Subcutaneous abdominal adipose tissue (tissue), 5 donors: ENCODE results near the gene KIDINS220.

Experiments
- H3K27ac ChIP-seq: one replicate; pipeline ENCODE4 v1.7.0; 2013; ENCODE audit warnings: low read depth, mild to moderate bottlenecking, inconsistent platforms, low read length, moderate library complexity
- H3K27me3 ChIP-seq, 5 donors: one replicate each; pipeline ENCODE4 v1.7.0; 2013; ENCODE audit warnings: low read length in 5 of 5, inconsistent platforms in 1 of 5; ENCODE audit not compliant: control insufficient read depth in 5 of 5, insufficient read depth in 4 of 5
- H3K36me3 ChIP-seq, 5 donors: one replicate each; pipeline ENCODE4 v1.7.0; 2013; ENCODE audit warnings: low read length in 5 of 5; ENCODE audit not compliant: control insufficient read depth in 5 of 5, insufficient read depth in 5 of 5
- H3K4me1 ChIP-seq, 5 donors: one replicate each; pipeline ENCODE4 v1.7.0; 2013; ENCODE audit warnings: low read length in 5 of 5, mild to moderate bottlenecking in 3 of 5, moderate library complexity in 1 of 5; ENCODE audit not compliant: control insufficient read depth in 5 of 5, insufficient read depth in 5 of 5
- H3K4me3 ChIP-seq, 5 donors: one replicate each; pipeline ENCODE4 v1.7.0; 2013; ENCODE audit warnings: low read length in 5 of 5, low read depth in 1 of 5
- H3K9ac ChIP-seq, 5 donors: one replicate each; pipeline ENCODE4 v1.7.0; 2013; ENCODE audit warnings: low read length in 5 of 5, mild to moderate bottlenecking in 4 of 5, moderate library complexity in 3 of 5
- H3K9me3 ChIP-seq, 5 donors: one replicate each; pipeline ENCODE4 v1.7.0; 2013; ENCODE audit warnings: low read length in 5 of 5; ENCODE audit not compliant: control insufficient read depth in 5 of 5
- donor health status: healthy.
- donor health status: healthy.
- donor health status: healthy.
- donor health status: healthy.
- donor health status: healthy.

Gene KIDINS220

DNA sequence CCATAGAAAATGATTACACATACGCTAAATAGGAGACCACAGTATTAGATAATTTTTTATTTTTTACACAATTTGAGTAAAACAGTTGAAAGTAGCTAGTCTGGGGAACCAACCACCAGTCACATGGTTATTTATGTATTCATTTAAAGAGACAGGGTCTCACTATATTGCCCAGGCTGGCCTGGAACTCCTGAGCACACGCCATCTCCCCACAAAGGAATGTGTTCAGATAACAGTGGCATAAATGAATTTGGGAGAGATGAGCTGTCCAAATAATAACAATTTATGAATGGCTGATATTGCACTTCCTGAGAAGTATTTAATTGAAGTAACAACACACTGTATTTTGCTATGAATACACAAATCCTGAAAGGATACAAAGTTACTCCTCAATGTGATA, 39.7 kb downstream of the KIDINS220 start:
- Histone ChIP-seq H3K4me3 (no peak overlapping the region), H3K4me1 (peaks cover 0 to 7% (median 0%) of the 10 kb centered on the region in 5 donors), H3K27me3 (no peaks in the 10 kb centered on the region), H3K9me3 (no peaks in the 10 kb centered on the region), H3K36me3 (peaks cover 41 to 85% (median 62%) of the 10 kb centered on the region in 5 donors), H3K27ac (no peak overlapping the region), H3K9ac (no peak overlapping the region)

DNA sequence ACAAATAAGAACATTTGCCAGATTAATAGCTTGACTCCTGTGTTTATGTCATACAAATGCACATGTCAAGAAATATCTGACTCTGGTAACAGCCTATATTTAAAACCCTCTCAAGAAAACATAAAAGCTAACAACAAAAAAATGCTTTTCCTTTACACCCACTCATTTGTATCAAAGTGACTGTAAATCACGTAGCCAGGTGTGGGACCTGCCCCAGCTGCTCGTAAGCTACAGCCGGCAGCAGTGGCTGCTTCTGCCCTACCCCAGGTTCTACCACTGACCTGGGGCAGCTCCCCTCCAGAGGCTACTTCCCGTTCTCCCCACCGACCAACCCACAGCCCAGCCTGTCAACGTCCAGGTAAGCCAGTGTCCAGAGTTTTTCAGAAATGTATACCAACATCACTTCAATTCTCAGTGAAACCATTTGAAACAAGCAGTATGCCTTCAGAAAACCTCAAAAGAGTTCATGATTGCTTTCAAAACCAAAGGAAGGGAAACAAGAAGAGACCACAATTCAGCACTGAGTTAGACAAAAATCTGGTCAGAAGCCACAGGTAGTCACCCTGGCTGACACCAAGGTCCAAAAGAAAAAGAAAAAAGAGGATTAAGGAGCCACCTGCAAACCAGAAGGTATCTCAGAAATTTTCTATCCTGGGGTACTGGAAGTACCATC, 40.4 kb downstream of the KIDINS220 start:
- no peaks in the 10 kb centered on the region for H3K27me3 ChIP-seq
- H3K9ac ChIP-seq: no peak overlapping the region
- H3K9me3 ChIP-seq: no peaks in the 10 kb centered on the region
- H3K4me3 ChIP-seq: no peak overlapping the region
- H3K27ac ChIP-seq: no peak overlapping the region
- H3K36me3 ChIP-seq: peaks cover 39 to 78% (median 56%) of the 10 kb centered on the region in 5 donors
- H3K4me1 ChIP-seq: peaks cover 0 to 7% (median 0%) of the 10 kb centered on the region in 5 donors

DNA sequence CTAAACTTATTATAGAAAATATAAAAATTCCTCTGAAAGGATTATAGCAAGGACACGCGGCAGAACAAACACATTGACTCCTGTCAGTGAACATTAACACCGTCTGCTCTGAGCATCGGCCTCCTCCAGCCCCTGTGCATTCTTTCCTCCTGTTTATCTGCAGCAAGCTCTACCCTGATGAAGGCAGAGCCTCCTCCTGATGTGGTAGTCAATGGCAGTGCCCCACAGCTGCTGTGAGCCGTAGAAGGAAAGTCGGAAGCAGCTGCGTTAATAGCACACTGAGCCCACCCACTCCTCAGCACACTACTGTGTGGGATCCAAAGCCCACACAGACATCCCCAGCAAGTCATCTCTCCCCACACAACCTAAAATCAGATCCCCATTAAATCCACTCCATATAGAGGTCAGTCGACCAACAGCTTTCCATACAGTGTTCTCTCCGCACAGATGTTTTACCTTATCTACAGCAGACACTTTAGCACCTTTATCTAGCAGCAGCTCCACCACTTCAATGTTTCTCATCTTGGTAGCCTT, 41.0 kb downstream of the KIDINS220 start:
- Histone ChIP-seq H3K36me3 (peaks cover 35 to 72% (median 49%) of the 10 kb centered on the region in 5 donors), H3K4me3 (no peak overlapping the region), H3K9me3 (no peaks in the 10 kb centered on the region), H3K27me3 (no peaks in the 10 kb centered on the region), H3K27ac (no peak overlapping the region), H3K4me1 (peaks cover 0 to 7% (median 0%) of the 10 kb centered on the region in 5 donors), H3K9ac (no peak overlapping the region)

DNA sequence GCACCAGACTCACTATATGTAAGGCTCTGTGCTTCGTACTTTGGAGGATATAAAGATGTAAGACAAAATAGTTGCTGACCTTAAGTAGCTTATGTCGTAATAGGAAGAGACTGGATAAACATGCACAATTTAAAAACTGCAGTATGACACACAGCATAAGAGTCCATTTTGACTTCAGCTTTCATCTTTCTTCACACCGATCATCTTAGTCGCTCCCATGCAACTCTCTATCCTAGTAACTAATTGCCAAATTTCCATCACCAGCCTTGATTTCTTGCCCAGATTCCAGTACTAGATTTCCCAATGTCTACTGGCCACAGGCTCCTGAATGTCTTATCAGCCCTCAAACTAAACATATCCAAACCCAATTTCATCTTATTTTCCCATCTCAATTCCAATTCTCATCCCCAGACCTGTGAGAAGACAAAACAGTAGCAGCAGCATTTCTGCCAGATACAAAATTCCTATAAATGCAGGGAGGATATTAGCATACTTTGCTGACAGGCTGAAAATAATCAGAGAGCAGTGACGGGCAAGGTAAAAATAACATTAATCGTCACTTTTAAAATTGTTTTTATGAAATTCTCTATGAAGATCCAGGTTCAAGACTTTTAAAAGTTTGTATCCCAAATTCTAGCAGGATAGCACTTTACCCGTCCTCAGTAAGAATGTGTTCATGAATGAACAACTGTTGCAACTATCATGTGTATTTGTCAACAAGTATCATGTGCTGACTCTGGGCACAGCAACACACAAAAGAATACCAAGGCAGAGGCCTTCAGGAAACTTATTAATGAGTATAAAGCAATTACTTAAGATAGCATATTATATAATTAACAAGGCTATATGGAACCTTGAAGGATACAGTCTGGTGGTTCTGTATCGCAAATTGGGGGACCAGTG, 42.2 kb downstream of the KIDINS220 start:
- Histone ChIP-seq H3K9ac (no peak overlapping the region), H3K4me3 (no peak overlapping the region), H3K27me3 (no peaks in the 10 kb centered on the region), H3K4me1 (peaks cover 0 to 7% (median 0%) of the 10 kb centered on the region in 5 donors), H3K36me3 (peaks cover 36 to 72% (median 53%) of the 10 kb centered on the region in 5 donors), H3K27ac (no peak overlapping the region), H3K9me3 (no peaks in the 10 kb centered on the region)

DNA sequence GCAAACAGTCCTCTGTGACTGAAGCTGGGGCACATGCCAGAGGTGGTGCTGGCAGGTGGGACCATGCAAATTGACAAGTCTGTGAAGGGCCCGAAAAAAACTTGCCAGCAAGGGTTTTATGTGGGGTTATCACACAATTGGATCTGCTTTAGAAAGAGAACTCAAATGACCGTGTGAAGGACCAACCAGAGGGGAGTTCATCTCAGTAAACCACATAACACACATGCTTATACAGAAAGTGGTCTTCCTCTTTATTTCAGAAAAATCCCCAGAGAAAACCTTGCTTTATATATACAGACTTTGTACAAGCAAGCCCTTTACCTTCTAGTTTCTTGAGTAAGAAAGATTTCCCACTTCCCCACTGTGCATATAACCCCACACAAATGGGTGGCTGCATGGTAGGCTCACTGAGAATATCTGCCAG, 46.7 kb downstream of the KIDINS220 start:
- Histone ChIP-seq H3K27ac (no peak overlapping the region), H3K4me1 (peaks cover 0 to 7% (median 0%) of the 10 kb centered on the region in 5 donors), H3K9ac (no peak overlapping the region), H3K36me3 (peaks cover 24 to 65% (median 47%) of the 10 kb centered on the region in 5 donors), H3K27me3 (no peaks in the 10 kb centered on the region), H3K9me3 (no peaks in the 10 kb centered on the region), H3K4me3 (no peak overlapping the region)

DNA sequence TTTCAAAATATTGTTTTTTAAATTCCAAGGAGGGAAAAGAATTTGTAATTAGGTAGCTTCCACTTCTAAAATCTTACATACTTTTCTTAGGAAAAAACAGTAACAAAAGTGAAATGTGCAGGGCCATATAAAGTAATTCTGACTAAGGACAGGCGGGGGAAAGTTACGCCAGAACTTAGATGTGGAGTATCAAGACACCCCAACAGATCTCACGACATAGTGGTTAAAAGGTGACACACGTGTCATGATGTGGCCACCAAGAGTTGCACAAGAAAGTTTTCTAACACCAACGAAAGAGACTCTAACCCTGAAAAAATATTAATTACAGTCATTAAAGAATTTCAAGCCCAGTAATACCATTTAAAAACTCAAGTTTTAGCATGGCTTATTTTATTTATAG, 51.0 kb downstream of the KIDINS220 start:
- H3K4me3 ChIP-seq: no peak overlapping the region

DNA sequence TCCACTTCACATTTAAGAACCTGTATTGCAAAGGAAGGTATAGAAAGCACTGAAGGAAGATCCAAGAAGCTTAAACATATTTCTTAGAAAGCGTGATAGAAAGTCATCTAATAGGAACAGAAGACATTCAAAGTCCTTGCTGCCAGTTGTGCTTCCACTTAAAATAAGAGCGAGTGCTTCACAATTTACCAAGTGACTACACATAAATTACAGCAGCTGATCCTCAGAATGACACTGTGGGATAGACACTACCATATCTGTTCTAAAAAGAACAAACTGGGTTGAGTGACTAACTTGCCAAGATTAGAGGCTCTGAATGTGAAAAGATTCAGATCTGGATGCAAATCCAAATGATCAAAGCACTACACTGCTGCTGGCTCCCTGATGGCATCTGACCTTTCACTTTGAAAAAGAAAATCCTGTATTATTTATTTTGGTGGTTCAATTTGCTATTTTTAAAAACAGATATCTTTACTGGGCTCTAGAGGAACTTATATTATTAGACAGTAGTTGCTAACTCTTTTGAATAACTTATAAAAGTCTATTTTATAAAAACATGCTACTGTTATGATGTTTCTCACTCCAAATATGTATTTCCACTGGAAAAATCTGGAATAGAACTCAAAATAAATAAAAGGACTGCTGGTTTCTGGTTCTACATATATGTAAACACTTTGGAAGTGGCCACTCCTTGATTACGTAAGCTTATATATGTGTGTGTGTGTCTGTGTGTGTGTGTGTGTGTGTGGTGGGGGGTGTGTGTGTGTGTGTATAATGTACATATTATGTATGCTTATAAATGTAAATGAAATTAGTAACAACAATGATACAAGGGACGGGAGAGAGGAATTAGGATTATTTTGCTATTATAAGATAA, 57.4 kb downstream of the KIDINS220 start:
- H3K9me3 ChIP-seq: no peaks in the 10 kb centered on the region
- no peak overlapping the region for H3K9ac ChIP-seq
- H3K27ac ChIP-seq: no peak overlapping the region
- H3K4me1 ChIP-seq: peaks cover 0 to 10% (median 0%) of the 10 kb centered on the region in 5 donors
- no peak overlapping the region for H3K4me3 ChIP-seq
- H3K36me3 ChIP-seq: peaks cover 48 to 60% (median 50%) of the 10 kb centered on the region in 5 donors
- no peaks in the 10 kb centered on the region for H3K27me3 ChIP-seq

More for the DNA sequence above, 51.0 kb downstream of the KIDINS220 start:
- peak overlapping the region in 1 of 5 donors; percentile 11 for H3K9ac ChIP-seq
- H3K27ac ChIP-seq: no peak overlapping the region
- H3K27me3 ChIP-seq: no peaks in the 10 kb centered on the region
- no peaks in the 10 kb centered on the region for H3K9me3 ChIP-seq
- no peaks in the 10 kb centered on the region for H3K4me1 ChIP-seq
- H3K36me3 ChIP-seq: peaks cover 32 to 55% (median 52%) of the 10 kb centered on the region in 5 donors

DNA sequence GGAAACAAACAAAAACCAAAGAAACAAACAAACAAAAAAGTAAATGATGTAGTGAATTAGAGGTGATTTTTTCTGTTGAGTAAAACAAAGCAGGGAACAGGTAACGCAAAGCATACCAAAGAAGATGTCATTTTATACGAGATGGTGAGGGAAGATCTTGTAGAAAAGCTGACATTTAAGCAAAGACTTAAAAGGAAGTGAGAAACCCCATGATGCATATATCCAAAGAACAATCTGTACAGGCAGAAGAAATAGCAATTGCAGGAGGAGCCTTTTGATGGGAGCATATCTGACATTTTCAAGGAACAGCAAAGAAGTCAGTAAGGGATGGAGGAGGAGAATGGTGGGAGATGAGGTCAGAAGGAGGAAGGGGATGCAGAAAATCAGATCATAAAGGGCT, 63.0 kb downstream of the KIDINS220 start:
- H3K27ac ChIP-seq: no peak overlapping the region
- H3K4me3 ChIP-seq: no peak overlapping the region
- H3K27me3 ChIP-seq: no peaks in the 10 kb centered on the region
- H3K9ac ChIP-seq: no peak overlapping the region
- no peaks in the 10 kb centered on the region for H3K9me3 ChIP-seq
- H3K4me1 ChIP-seq: no peaks in the 10 kb centered on the region
- peaks cover 49 to 79% (median 61%) of the 10 kb centered on the region in 5 donors for H3K36me3 ChIP-seq

DNA sequence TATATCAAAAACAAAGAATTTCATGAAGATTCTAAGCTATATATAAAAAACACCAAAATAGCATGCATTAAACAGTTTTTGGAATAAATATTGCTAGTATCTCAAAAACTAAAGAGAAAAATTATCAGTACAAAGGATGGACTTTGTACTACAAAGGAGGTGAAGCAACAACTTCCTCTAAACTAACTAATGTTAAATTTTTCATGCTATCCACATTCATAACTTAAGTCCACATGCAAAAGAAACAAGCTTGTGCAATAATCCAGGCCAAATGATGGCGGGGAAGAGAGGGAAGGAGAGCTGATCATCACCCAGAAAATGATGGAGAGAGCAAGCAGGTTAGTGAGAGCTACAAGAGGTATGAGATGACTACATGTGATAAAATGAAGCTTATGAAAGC, 70.1 kb downstream of the KIDINS220 start:
- Histone ChIP-seq H3K9ac (no peak overlapping the region), H3K4me3 (no peak overlapping the region), H3K27me3 (no peaks in the 10 kb centered on the region), H3K36me3 (peaks cover 25 to 40% (median 32%) of the 10 kb centered on the region in 5 donors), H3K27ac (no peak overlapping the region), H3K9me3 (no peaks in the 10 kb centered on the region), H3K4me1 (no peaks in the 10 kb centered on the region)
